GM19372 (cell line): ENCODE results near the gene KIF18B.
"Not testable (repeated sequence)": the region's sequence is repeated elsewhere in the genome, so short reads cannot be mapped to it uniquely, and the experiment has no call there.

ENCODE experiments used
- ATAC-seq: cut with Tn5 transposase; IDR thresholded peaks from one replicate; pipeline ENCODE4 v1.9.1; 2021; ENCODE audit warnings: mild to moderate bottlenecking, low read depth, moderate library complexity; ENCODE audit not compliant: unreplicated experiment

The KIF18B gene

GRCh38 chr17:44970136-44970741, 22.7 kb upstream of the KIF18B start:
- ATAC-seq: no peak

GRCh38 chr17:44969144-44969780, 21.7 kb upstream of the KIF18B start:
- ATAC-seq: no peak

- ATAC-seq: peak; percentile 92
These were observed 20.9 kb upstream of the KIF18B start, which contains the start of gene C1QL1 for GRCh38 chr17:44968225-44969143. TSS of gene C1QL1 (minus strand) at chr17:44968303. CDS start at chr17:44968048, 255 bp downstream.

GRCh38 chr17:44967907-44968224, 20.3 kb upstream of the KIF18B start:
- ATAC-seq: no peak

GRCh38 chr17:44967026-44967906, 19.7 kb upstream of the KIF18B start:
- no peak for ATAC-seq

GRCh38 chr17:44966348-44967025, 18.9 kb upstream of the KIF18B start:
- no peak for ATAC-seq

- ATAC-seq: no peak
These were observed 18.1 kb upstream of the KIF18B start for GRCh38 chr17:44965481-44966234.

GRCh38 chr17:44961921-44962350, 14.4 kb upstream of the KIF18B start:
- ATAC-seq: no peak

- ATAC-seq: no peak
These were observed 13.1 kb upstream of the KIF18B start for GRCh38 chr17:44960691-44961090.

- ATAC-seq: no peak
These were observed 12.4 kb upstream of the KIF18B start for GRCh38 chr17:44959821-44960531.

GRCh38 chr17:44956998-44957981, 9.7 kb upstream of the KIF18B start:
- ATAC-seq: no peak

GRCh38 chr17:44955674-44956425, 8.3 kb upstream of the KIF18B start:
- no peak for ATAC-seq

GRCh38 chr17:44952946-44953475, 5.4 kb upstream of the KIF18B start:
- ATAC-seq: no peak

- ATAC-seq: no peak
These were observed 782 bp upstream of the KIF18B start for GRCh38 chr17:44948315-44948795.

- not testable (repeated sequence) for ATAC-seq
These were observed 1.9 kb downstream of the KIF18B start for GRCh38 chr17:44945652-44946051.

GRCh38 chr17:44942456-44942855, 5.1 kb downstream of the KIF18B start:
- no peak for ATAC-seq
